Measurements from ENCODE around the gene ULK4. TPM values are rescaled to one million over a fixed set of nuclear protein-coding genes. Genes with fewer than 3 reads are reported as not detected.
"Not testable (repeated sequence)": the region's sequence is repeated elsewhere in the genome, so short reads cannot be mapped to it uniquely, and the experiment has no call there.

ULK4 gene
- total RNA-seq, 1 donor: 42.5 TPM

- no peaks in the 10 kb centered on the region for H3K4me1 ChIP-seq (ENCODE audit: insufficient read depth, low read length)
- no peaks in the 10 kb centered on the region for H3K9me3 ChIP-seq (ENCODE audit: low read depth, low read length)
- no peak overlapping the region for H3K4me3 ChIP-seq (ENCODE audit: low read length)
- no peaks in the 10 kb centered on the region for H3K27me3 ChIP-seq (ENCODE audit: insufficient read depth, low read length)
These were observed 251.1 kb downstream of the ULK4 start for GRCh38 chr3:41710646-41711388.

GRCh38 chr3:41709213-41709612, 252.7 kb downstream of the ULK4 start:
- not testable (repeated sequence) for H3K4me3 ChIP-seq (ENCODE audit: low read length); H3K4me1 ChIP-seq (ENCODE audit: insufficient read depth, low read length); H3K9me3 ChIP-seq (ENCODE audit: low read depth, low read length); H3K27me3 ChIP-seq (ENCODE audit: insufficient read depth, low read length)

- Histone ChIP-seq H3K9me3 (ENCODE audit: low read depth, low read length) (no peaks in the 10 kb centered on the region), H3K4me3 (ENCODE audit: low read length) (no peak overlapping the region), H3K4me1 (ENCODE audit: insufficient read depth, low read length) (no peaks in the 10 kb centered on the region), H3K27me3 (ENCODE audit: insufficient read depth, low read length) (no peaks in the 10 kb centered on the region)
These were observed 253.7 kb downstream of the ULK4 start for GRCh38 chr3:41708176-41708575.

- Histone ChIP-seq H3K27me3 (ENCODE audit: insufficient read depth, low read length) (no peaks in the 10 kb centered on the region), H3K4me3 (ENCODE audit: low read length) (no peak overlapping the region), H3K4me1 (ENCODE audit: insufficient read depth, low read length) (no peaks in the 10 kb centered on the region), H3K9me3 (ENCODE audit: low read depth, low read length) (no peaks in the 10 kb centered on the region)
These were observed 256.0 kb downstream of the ULK4 start for GRCh38 chr3:41705893-41706292.

GRCh38 chr3:41701191-41701698, 260.7 kb downstream of the ULK4 start:
- H3K9me3 ChIP-seq (ENCODE audit: low read depth, low read length): no peaks in the 10 kb centered on the region
- no peaks in the 10 kb centered on the region for H3K27me3 ChIP-seq (ENCODE audit: insufficient read depth, low read length)
- H3K4me1 ChIP-seq (ENCODE audit: insufficient read depth, low read length): no peaks in the 10 kb centered on the region
- H3K4me3 ChIP-seq (ENCODE audit: low read length): no peak overlapping the region

GRCh38 chr3:41700155-41700554, 261.7 kb downstream of the ULK4 start:
- no peaks in the 10 kb centered on the region for H3K9me3 ChIP-seq (ENCODE audit: low read depth, low read length)
- no peaks in the 10 kb centered on the region for H3K4me1 ChIP-seq (ENCODE audit: insufficient read depth, low read length)
- H3K27me3 ChIP-seq (ENCODE audit: insufficient read depth, low read length): no peaks in the 10 kb centered on the region
- H3K4me3 ChIP-seq (ENCODE audit: low read length): no peak overlapping the region

- H3K4me3 ChIP-seq (ENCODE audit: low read length): no peak overlapping the region
- no peaks in the 10 kb centered on the region for H3K27me3 ChIP-seq (ENCODE audit: insufficient read depth, low read length)
- no peaks in the 10 kb centered on the region for H3K9me3 ChIP-seq (ENCODE audit: low read depth, low read length)
- H3K4me1 ChIP-seq (ENCODE audit: insufficient read depth, low read length): no peaks in the 10 kb centered on the region
These were observed 263.0 kb downstream of the ULK4 start for GRCh38 chr3:41698898-41699297.

GRCh38 chr3:41697702-41698101, 264.2 kb downstream of the ULK4 start:
- no peaks in the 10 kb centered on the region for H3K9me3 ChIP-seq (ENCODE audit: low read depth, low read length)

GRCh38 chr3:41695806-41696205, 266.1 kb downstream of the ULK4 start:
- H3K27me3 ChIP-seq (ENCODE audit: insufficient read depth, low read length); H3K4me3 ChIP-seq (ENCODE audit: low read length); H3K4me1 ChIP-seq (ENCODE audit: insufficient read depth, low read length); H3K9me3 ChIP-seq (ENCODE audit: low read depth, low read length): not testable (repeated sequence)

More at GRCh38 chr3:41697702-41698101, 264.2 kb downstream of the ULK4 start:
- H3K27me3 ChIP-seq (ENCODE audit: insufficient read depth, low read length): no peaks in the 10 kb centered on the region
- no peaks in the 10 kb centered on the region for H3K4me1 ChIP-seq (ENCODE audit: insufficient read depth, low read length)
- no peak overlapping the region for H3K4me3 ChIP-seq (ENCODE audit: low read length)

- no peaks in the 10 kb centered on the region for H3K4me1 ChIP-seq (ENCODE audit: insufficient read depth, low read length)
- H3K4me3 ChIP-seq (ENCODE audit: low read length): no peak overlapping the region
- no peaks in the 10 kb centered on the region for H3K27me3 ChIP-seq (ENCODE audit: insufficient read depth, low read length)
- no peaks in the 10 kb centered on the region for H3K9me3 ChIP-seq (ENCODE audit: low read depth, low read length)
These were observed 268.1 kb downstream of the ULK4 start for GRCh38 chr3:41693799-41694198.

- H3K9me3 ChIP-seq (ENCODE audit: low read depth, low read length): no peaks in the 10 kb centered on the region
- H3K4me1 ChIP-seq (ENCODE audit: insufficient read depth, low read length): no peaks in the 10 kb centered on the region
- no peak overlapping the region for H3K4me3 ChIP-seq (ENCODE audit: low read length)
- no peaks in the 10 kb centered on the region for H3K27me3 ChIP-seq (ENCODE audit: insufficient read depth, low read length)
These were observed 270.9 kb downstream of the ULK4 start for GRCh38 chr3:41690766-41691563.

- Histone ChIP-seq H3K9me3 (ENCODE audit: low read depth, low read length) (no peaks in the 10 kb centered on the region), H3K27me3 (ENCODE audit: insufficient read depth, low read length) (no peaks in the 10 kb centered on the region), H3K4me1 (ENCODE audit: insufficient read depth, low read length) (no peaks in the 10 kb centered on the region), H3K4me3 (ENCODE audit: low read length) (no peak overlapping the region)
These were observed 273.1 kb downstream of the ULK4 start for GRCh38 chr3:41688595-41689380.

GRCh38 chr3:41684797-41685735, 276.8 kb downstream of the ULK4 start:
- Histone ChIP-seq H3K4me3 (ENCODE audit: low read length) (no peak overlapping the region), H3K9me3 (ENCODE audit: low read depth, low read length) (no peaks in the 10 kb centered on the region), H3K27me3 (ENCODE audit: insufficient read depth, low read length) (no peaks in the 10 kb centered on the region), H3K4me1 (ENCODE audit: insufficient read depth, low read length) (no peaks in the 10 kb centered on the region)

GRCh38 chr3:41683666-41684350, 278.1 kb downstream of the ULK4 start:
- Histone ChIP-seq H3K4me3 (ENCODE audit: low read length) (no peak overlapping the region), H3K27me3 (ENCODE audit: insufficient read depth, low read length) (no peaks in the 10 kb centered on the region), H3K9me3 (ENCODE audit: low read depth, low read length) (no peaks in the 10 kb centered on the region)

More at GRCh38 chr3:41683666-41684350, 278.1 kb downstream of the ULK4 start:
- H3K4me1 ChIP-seq (ENCODE audit: insufficient read depth, low read length): no peaks in the 10 kb centered on the region

Measured in mononuclear cell (primary cell).